Effector CD4-positive, alpha-beta T cell (primary cell): ENCODE data around the gene BIN1.
"Not testable (repeated sequence)": the region's sequence is repeated elsewhere in the genome, so short reads cannot be mapped to it uniquely, and the experiment has no call there.

Source experiments
- DNase-seq: peaks from one replicate; pipeline ENCODE4 v3.0.0-alpha.2; 2020

Gene BIN1

DNA sequence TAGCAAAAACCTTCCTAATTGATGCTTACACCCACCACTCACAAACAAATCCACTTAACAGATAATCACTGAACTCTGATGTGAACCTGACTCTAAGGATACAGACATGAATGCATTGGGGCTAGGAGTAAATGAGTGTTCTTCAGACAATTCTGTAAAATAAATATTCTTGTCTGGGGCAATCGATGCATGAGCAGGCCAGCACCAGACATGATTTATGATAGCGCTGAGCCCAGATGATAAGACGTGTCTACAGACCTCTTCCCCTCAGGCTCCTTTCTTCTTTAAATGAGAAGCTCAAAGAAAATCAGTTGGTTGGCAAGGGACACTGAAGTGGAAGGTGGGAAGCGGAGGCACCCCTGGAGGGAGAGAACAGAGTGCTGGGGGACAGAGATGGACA lies 27.3 kb upstream of the BIN1 start:
- DNase-seq: no peak

DNA sequence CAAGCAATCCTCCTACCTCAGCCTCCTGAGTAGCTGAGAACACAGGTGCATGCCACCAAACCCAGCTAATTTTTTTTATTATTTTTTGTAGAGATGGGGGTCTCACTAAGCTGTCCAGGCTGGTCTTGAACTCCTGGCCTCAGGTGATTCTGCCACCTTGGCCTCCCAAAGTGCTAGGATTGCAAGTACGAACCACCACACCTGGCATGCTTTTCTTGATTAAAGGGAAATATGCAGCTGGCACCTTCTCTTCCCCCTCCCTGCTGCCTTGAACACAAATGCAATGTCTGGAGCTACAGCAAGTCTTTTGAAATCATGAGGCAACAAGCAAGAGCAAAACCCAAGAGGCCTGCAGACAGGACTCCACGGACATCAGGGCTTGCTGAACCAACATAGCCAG lies 26.8 kb upstream of the BIN1 start:
- no peak for DNase-seq

DNA sequence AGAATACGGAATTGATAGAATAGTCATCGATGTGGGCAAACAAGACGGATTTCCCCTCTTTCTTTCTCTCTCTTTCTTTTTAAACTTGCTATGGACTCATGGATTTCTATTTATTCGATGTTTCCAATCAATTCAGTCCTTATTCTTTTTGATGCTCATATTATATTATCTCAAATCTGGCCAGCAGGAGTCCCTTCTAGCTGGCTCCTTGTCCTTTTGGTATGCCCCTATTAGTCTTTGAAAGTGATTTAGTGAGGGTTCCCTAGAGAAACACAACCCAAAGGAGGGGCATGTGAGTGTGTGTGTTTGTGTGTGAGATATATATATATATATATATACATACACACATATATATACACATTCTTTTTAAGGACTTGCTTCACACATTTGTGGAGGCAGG lies 23.5 kb upstream of the BIN1 start:
- no peak for DNase-seq

DNA sequence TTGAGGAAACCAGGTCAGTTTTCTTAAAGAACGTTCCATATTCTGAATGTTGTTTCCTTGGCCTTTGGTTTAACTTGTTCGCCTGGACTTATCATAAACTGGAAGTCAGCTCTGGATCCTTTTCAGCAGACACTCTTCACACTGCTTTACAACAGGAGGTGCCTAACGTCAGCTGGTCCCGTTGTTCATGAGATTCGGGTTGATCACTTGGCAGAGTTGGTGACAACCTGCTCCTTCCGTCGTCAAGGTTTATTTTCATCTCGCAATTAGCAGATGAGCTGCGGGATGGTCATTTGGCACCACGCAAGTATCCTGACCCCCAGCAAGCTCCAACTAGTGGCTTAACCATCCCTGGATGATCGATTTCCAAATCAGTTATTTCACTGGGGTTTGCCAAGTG lies 23.0 kb upstream of the BIN1 start:
- no peak for DNase-seq

DNA sequence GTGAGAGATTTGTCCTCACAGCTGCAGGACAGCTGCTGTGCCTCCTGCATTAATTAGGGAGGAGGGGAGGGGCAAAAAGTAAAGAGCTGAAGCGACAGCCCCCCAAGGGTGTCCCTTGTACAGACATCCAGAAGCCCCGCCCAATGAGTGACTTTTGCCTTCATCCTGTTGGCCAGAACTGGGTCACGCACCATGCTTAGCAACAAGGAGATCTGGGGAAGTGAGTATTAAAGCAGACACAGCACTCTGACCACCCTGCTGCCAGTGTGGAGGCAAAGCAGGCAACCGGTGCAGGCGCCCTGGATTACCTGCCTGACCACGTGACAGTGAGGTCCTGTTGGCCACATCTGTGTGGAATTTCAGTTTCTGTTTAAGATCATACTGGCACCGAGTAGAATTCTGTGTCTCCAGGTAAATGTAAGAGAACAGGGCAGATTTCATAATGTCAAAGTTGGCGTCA lies 21.5 kb upstream of the BIN1 start:
- no peak for DNase-seq

DNA sequence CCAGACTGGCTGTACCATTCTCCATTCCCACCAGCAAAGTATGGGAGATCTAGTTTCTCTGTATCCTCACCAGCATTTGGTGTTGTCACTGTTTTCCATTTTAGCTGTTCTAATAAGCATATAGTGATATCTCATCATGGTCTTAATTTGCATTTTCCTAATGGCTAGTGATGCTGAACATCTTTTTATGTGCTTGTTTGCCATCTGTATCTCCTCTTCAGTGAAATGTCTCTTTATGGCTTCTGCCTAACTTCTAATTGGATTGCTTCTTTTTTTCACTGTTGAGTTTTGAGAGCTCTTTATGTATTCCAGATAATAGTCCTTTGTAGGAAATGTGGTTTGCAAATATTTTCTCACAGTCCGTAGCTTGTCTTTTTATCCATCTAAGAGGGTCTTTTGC lies 18.9 kb upstream of the BIN1 start:
- DNase-seq: no peak

DNA sequence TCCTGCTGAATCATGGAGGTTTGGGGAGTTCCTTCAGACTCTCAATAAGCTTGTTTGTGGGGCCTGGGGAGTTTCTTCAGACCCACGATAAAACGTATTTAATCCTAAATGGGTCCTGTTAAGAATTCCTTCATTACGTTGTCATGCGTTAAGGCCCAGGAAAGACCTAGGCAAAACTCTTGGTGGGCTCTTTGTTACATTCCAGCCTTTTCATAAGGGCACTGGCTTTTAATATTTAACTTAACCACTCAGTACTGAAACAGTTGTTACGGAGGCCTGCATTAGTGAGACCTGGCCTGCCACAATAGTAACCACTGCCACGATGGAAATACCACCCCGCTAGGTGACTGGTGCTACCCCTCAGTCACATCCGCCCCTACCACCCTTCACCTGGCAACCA lies 17.5 kb upstream of the BIN1 start:
- DNase-seq: no peak

DNA sequence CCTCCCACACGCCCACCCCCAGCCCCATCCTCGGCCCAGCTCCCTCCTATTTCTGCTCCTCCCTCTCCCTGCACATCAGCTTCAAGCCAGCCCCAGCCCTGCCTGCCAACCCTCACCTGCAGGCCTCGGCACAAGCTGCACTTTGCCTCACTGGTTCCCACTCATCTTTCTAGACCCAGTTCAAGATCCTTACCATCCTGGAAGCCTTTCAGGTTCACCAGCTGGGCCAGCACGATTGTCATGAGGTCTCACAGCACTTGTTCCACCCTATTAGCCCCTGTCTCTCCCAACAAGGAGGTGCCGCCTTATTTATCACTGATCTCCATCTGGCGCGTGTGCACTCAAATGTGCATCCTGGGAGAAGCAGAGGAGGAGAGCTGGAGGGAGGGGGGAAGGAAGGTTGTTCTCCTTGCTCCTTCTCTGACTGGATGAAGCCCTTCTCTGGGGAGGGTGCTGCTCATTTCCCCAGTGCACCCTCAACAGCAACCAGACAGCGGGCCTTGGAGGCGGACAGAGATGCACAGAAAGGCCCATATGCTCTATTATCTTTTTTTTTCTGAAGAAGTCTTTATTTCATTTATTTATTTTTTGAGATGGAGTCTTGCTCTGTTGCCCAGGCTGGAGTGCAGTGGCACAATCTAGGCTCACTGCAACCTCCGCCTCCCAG lies 15.5 kb upstream of the BIN1 start:
- no peak for DNase-seq

DNA sequence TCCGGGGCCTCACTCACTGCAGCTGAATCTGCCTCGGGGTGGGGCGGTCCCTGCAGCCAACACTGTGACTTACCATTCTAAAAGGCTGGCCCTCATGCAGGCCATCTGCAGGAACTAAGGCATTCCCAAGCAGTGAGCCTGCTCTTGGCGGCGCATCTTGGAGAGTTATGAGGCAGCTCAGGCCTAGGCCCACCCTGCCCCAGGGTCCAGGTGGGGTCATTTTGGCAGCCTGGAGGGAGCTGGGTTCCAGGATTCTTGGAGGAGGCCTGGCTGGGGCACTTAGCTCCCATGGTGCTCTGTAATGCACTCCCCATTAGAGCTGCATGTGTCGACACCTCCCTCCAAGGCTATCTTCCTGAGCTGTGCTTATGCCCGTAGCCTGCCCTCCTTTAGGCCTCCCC lies 14.8 kb upstream of the BIN1 start:
- DNase-seq: no peak

DNA sequence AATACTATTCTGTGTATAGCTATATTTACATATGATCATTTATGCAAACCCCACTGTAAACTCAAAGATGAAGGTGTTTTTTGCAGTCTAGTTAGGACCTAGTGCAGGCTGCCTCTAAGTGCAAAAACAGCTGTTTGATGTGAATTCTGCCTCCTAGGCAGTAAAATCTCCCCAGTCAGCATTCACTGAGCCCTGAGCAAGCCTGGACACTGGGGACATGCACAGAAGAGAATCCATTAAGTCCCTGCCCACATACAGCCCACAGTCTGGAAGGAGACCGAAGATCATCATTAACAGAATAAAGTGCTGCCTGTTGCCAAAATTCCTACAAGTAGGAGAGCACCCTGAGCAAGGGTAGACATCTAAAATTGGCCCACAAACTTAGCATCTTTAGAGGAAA lies 14.4 kb upstream of the BIN1 start:
- no peak for DNase-seq

DNA sequence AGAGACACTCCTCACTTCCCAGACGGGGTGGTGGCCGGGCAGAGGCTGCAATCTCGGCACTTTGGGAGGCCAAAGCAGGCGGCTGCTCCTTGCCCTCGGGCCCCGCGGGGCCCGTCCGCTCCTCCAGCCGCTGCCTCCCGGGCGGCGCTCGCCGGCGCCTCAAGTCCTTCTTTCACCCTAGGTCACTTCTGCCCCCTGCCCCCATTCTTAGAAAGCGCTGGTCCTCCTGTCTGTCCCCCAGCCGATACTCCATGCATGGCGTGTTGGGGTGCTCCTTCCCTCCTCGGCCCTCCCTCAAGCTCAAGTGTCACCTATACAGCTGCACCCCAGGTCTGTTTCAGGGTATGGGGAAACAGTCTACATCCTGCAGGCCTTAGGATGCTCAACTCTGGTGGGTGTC lies 13.5 kb upstream of the BIN1 start:
- DNase-seq: not testable (repeated sequence)

DNA sequence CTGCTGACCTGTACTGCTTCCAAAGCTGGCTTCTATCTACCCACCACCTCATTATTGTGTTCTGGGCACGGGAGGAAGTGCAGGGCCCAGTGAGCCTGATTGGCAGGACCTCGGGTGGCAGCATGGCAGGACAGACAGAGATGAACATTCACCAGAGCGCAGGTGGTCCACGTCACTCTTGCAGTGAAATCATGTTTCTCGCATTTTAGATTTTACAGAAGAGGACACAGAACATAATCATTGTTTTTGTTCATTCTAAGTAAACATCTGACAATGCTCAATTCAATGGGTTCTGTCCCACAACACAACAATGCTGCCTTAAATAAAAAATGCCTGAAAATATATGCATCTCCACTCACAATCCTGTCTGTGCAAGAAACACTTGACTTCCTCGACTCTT lies 11.5 kb upstream of the BIN1 start:
- DNase-seq: no peak

DNA sequence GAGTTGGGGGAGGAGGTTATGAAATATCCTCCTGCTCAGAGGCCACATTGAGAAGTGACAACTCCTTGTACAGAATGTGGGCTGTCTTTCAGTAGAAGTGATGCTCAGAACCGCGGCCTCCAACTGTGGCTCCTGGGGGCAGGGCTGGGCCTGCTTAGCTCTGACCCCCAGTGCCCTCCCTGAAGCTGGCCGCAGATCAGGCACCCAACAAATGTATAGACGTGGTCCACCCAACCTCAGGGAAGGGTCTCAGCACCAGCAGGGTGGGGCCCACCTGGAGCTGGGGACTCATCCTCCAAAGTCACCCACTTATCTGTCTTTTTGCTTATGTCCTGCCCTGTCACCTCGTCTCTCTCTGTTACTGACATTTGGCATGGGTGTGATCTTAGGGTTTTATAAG lies 11.1 kb upstream of the BIN1 start:
- no peak for DNase-seq

DNA sequence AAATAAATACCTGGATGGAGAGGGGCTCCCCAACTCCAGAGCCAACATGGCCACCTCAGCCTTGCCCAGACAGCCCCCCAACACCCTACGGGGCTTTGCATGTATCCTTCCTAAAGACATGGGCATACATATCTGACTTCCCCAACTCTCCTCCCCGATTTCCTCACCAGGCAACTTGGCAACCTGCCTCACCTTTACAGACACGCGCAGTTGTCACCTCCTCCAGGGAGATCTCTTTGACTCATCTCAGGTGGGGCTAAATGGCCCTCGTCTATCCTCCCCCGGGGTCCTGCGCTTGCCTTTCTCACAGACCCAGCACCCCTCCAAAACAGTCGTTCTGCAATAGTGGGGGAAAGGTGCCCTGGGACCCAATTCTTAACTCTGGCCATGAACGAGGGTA lies 10.6 kb upstream of the BIN1 start:
- DNase-seq: no peak

DNA sequence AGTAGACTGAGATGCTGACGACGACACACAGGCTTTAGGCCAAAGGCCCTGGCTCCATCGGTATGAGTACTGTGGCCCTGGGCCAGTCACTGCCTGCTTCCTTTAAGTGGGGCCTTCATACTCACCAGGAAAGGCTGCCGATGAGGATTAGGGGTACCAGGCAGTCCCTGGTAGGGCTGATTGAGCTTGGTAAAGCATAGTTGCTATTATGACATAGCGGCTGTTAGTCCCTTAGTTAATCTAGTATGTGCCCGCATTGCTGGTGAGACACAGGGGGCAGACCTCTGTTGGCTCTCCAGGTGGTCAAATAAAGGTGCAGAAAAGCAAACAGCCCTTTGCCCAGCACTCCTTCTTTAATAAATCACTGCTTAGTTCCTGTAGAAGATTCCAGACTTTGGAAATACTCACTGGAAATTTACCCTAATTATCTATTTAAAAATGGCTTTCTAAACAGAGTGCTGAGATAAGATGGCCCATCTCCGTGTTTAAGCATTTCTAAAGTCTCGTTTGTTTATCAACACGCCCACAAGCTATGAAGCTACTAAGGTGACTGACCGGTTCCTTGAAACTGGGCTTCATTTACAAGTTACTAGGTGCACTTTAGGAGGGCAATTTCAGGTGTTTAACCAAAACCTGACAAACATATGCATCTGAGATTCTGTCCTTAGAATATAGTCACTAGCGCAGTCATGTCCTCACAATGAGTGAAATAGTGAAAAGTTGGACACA lies 8.7 kb upstream of the BIN1 start:
- DNase-seq: no peak

DNA sequence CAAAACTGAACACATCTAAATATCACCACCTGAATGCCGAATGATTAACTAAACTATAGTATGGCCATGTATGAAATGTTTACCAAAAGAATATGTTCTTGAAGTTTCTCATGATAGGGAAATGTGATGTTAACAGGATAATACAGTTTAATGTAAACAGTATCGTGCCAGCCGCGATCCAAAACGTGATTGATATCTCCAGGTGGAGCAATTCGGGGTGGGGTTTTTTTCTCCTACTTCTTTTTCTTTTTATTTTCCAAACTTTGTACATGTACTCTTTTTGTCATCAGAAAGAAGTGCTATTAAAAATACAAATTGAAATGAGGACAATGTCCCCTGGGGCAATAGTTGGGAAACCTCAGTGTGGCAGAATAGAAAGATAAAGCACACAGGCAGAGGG lies 4.0 kb upstream of the BIN1 start:
- no peak for DNase-seq

DNA sequence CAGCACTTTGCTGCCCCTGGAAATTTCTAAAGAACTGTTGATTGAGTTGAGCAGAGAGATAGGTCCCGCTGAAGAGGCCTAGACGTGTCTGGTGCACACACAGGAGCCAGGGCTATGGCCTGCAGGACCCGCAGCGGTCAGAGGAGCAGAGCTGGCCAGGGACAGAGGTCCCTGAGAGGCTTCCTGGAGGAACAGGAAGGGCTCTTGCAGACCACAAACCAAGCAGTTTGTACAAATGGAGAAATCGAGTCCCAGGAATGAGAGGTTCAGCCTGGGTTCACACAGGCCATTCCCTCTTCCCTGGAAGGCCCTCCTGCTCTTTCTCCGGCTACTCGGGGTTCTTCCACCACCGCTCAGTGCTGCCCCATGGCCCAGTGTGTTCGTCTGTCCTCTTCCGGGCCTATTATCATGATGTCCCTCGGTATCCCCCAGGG lies 1.2 kb upstream of the BIN1 start:
- no peak for DNase-seq

DNA sequence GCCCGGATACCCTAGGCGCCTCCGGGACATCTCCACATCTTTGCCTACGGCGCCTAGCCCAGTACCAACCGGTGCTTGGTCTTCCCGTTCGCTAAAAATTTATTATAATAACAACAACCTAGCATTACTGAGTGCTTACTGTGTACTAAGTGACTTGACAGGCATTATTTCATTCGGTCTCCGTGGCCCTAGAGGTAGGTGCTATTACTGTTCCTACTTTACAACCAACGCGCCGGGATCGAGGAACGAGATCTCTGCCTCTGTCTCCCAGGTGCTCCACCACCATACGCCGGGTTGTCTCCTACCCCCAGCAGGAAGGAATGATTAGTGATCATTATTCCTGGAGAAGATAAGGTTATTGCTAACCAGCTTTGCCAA lies 657 bp upstream of the BIN1 start:
- no peak for DNase-seq

DNA sequence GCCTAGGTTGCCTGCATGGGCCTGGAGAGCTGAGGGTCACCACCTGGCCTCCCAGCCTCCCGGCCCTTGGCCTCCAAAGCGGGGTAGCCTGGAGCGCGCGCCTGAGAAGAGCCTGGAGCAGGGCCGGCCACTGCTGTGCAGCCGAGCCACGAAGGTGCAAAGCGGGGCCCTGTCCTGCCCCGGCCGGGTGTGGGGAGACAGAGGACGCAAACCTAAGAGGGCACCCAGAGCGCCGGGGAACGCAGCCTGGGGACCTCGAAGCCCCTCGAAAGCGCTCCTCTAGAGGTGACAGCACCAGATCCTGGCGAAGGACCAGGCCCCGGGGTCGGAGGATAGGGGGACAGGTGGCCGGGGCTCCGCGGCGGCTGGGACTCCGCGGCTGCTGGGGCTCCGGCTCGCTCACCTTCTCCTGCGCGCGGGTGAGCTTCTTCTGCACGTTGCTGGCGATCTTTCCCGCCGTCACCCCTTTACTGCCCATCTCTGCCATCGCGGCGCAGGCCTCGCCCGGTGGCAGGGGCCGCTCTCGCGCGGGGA lies 430 bp downstream of the BIN1 start:
- no peak for DNase-seq

DNA sequence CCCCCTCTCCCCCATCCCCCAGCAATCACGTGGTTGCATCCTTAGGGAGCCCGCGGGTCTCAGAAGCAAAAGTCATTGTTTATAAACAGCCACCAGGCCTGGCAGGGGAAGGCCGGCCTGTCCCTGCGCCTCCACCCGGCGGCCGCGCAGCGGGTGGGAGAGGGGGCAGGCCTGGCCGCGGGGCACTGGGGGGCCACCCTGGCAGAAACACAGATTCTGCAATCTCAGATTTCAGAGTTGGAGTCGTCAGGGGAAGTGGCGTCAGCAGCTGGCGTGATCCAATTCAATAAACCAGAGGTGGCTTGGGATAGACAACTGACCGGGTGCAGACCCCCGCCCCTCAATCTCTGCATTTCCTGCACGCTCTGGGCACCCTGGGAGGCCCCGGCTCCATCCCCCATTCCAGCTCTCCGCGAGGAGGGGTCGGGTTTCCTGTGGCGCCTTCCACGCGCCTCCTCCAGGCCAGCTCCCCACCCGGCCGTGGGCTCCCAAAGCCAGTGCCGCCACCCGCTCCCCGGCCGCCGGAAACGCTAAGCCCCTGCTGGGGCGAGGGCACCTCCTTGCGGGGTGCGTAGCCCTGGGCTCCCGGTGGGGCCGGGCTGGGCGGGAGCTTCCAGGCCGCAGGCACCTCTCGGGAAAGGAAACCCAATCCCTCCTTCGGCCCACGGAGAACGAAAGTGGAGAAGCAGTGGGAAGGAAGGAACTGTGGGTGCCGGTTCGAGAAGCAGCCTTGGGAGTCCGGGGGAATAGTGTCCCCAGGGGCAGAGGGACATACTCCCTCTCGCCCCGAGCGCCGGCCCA lies 1.1 kb downstream of the BIN1 start:
- DNase-seq: no peak

DNA sequence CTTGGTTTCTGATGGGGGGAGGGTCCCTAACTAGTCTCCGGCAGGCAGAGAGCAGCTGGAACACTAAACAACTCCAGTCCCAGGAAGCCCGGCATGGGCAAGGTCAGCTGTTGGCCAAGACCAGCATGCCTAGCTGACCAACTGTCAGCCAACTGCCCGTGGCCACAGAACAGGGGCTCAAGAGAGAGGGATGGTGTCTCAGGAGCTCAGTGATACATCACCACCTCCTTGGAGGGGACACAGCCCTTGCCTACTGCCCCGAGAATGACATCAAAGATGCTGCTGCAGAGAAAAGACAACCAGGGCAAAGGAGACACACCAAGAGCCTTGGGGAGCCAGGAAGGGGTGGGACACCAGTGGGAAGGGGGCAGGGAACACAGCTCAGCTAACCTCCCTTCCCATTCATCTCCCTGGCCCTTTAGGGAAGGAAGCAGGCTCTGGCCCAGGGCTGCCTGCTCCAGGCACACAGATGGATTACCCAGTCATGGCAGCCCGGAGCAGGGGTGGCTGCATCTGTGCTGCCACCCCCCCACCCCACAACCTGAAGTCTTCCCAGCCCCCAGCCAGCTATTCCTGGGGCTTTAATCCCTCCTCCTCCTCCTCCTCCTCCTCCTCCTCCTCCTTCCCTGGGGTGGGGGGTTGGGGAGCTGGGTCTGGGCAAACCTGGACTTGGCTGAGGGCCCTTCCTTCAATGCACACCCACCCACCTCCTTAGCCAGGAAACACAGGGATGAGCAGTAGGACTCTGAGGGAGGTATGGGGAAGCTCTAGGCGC lies 1.9 kb downstream of the BIN1 start:
- no peak for DNase-seq

DNA sequence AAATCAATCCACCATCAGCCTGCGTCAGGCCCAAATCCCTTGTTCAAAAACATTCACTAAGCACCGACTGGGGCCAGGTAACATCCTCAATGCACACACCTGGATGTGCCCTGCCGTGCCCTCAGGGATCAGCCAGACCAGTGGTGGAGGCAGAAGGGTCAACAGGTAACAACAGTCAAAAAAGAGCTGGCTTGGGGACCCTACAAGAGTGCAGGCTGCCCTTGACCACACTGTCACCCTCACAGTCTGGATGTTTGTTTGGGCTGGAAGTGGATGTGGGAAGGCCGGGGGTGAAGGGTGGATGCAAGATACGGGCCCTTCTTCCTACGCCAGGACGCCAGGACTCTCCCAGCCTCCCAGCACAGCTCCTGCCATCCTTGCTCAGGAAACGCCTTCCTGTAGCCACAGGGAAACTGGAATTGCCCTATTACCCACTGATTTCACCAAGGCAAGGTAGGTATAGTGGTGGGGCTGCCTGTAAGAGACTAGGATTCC lies 2.7 kb downstream of the BIN1 start:
- no peak for DNase-seq
